ENCODE data around the gene DOK5.

Gene DOK5

GRCh38 chr20:54491506-54491905, 16.1 kb downstream of the DOK5 start:
- DNase-seq (ENCODE audit: insufficient read length, low spot score): no peak
- TF ChIP-seq CTCF (IDR thresholded peaks at IDR 0.05; ENCODE audit: insufficient read depth, missing control alignments): no peak
- no peak for FAIRE-seq

DNA sequence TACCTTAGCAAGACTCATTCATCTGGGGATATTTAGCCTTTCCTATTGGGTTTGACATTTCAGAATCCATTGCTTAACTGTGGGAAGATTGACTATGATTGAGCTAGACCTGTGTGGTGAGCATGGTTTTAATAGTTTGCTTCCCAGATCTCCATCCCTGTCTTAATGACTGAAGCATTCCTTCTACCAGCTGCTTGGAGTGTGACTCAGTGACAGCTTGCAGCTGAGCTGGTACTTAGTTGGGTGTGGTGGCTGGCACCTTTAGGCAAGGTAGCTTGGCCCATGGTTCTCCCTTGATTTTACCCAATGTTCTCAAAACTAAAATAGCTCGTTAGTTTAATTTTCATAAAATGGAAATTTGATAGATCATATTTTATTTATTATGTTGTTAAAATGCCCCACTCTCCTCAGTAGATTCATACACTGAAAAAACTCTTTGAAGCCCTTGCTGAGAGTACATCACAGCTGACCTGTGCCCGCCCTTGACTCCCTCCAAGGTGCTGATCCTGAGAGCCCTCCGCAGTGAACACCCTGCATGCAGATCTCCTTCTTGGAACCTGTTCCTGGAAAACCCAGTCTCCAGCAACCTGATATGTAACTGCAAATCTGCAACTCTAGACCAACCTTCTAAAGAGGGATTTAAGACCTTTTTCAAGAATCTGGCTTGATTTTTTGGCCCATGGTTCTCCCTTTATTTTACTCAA, 19.1 kb downstream of the DOK5 start:
- TF ChIP-seq CTCF (IDR thresholded peaks at IDR 0.05; ENCODE audit: insufficient read depth, missing control alignments): no peak
- FAIRE-seq (no peak), DNase-seq (ENCODE audit: insufficient read length, low spot score) (no peak)

DNA sequence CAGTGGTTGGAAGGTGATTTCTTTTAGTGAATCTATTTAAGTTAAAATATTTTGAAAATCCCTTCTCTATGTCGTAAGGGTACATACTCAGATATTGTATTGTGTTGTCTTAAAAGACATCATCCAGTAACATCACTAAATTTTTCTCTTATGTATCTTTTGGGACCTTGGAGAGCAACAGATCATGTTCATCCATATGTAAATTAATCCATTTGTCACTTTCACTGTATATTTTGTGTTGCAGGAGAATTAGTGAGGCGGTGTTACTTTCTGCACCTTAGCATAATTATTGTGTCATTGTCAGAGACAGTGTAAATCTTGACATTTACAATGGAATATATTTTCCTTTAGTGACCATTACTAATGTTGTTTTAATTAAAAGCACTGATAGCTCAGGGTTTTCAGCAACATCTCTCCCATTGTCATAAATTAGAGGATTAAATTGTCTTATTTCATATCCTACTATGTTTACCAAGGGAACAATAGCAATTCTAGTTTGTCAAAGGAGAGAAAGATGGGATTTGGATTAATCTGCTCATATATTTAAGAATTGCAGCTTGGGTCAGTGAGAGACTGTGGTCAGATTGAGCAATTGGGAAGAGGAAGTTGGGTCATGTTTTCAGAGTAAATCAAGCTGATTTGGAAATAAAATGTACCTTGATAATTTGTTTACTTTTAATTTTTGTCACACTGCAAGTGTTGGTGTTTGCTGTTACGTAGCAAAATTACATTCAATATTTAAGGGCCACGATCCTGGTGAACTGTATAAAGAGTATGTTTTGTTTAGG, 22.7 kb downstream of the DOK5 start:
- no peak for TF ChIP-seq CTCF (IDR thresholded peaks at IDR 0.05; ENCODE audit: insufficient read depth, missing control alignments)
- FAIRE-seq (no peak), DNase-seq (ENCODE audit: insufficient read length, low spot score) (no peak)

DNA sequence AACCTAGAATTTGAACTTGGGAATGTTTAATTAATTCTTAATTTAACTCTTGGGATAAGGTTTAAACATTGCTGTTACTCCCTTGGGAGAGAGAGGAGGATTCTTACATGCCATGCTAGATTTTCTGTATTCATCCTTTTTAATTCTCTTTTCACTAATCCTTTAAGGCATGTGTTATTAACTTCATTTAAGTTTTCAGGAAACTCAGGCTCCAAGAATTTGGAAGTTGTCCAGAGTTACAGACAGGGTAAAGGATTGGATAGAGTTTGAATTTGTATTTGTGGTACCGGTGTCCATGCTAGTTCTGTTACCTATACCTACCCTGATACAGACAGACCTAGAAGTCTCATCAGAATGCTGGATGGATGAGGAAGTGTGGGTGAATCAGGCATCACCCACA, 23.7 kb downstream of the DOK5 start:
- FAIRE-seq: no peak
- no peak for TF ChIP-seq CTCF (IDR thresholded peaks at IDR 0.05; ENCODE audit: insufficient read depth, missing control alignments)
- no peak for DNase-seq (ENCODE audit: insufficient read length, low spot score)

- FAIRE-seq: no peak
- DNase-seq (ENCODE audit: insufficient read length, low spot score): no peak
- no peak for TF ChIP-seq CTCF (IDR thresholded peaks at IDR 0.05; ENCODE audit: insufficient read depth, missing control alignments)
Observed at GRCh38 chr20:54502179-54502578, 26.8 kb downstream of the DOK5 start.

GRCh38 chr20:54506643-54507042, 31.2 kb downstream of the DOK5 start:
- FAIRE-seq: no peak

More at GRCh38 chr20:54506643-54507042, 31.2 kb downstream of the DOK5 start:
- no peak for TF ChIP-seq CTCF (IDR thresholded peaks at IDR 0.05; ENCODE audit: insufficient read depth, missing control alignments)
- DNase-seq (ENCODE audit: insufficient read length, low spot score): no peak
